SW480 (cell line): ENCODE measurements around the gene NAP1L5.

ENCODE experiments used
- DNase-seq: peaks from one replicate; pipeline ENCODE4 v3.0.0-alpha.2; 2016; ENCODE audit warnings: low spot score

NAP1L5 gene

GRCh38 chr4:88697588-88698329 lies at the start of gene NAP1L5:
NAP1L5 (minus strand) TSS chr4:88697829; CDS start chr4:88697754, 75 bp downstream.
- DNase-seq, result no peak

- DNase-seq, result no peak
These were observed 49.7 kb upstream of the NAP1L5 start for GRCh38 chr4:88747351-88747750.

GRCh38 chr4:88746206-88746605 lies 48.6 kb upstream of the NAP1L5 start:
- no peak for DNase-seq

GRCh38 chr4:88745581-88746163 lies 48.0 kb upstream of the NAP1L5 start:
- DNase-seq, result no peak

- DNase-seq, result no peak
These were observed 47.5 kb upstream of the NAP1L5 start for GRCh38 chr4:88745175-88745574.

GRCh38 chr4:88744609-88745008 lies 47.0 kb upstream of the NAP1L5 start:
- no peak for DNase-seq

- DNase-seq, result no peak
These were observed 46.1 kb upstream of the NAP1L5 start for GRCh38 chr4:88743696-88744095.

GRCh38 chr4:88742561-88742960 lies 44.9 kb upstream of the NAP1L5 start:
- DNase-seq, result no peak

- no peak for DNase-seq
These were observed 40.6 kb upstream of the NAP1L5 start for GRCh38 chr4:88738180-88738579.

GRCh38 chr4:88737307-88737941 lies 39.8 kb upstream of the NAP1L5 start:
- DNase-seq, result no peak

- DNase-seq, result no peak
These were observed 38.6 kb upstream of the NAP1L5 start for GRCh38 chr4:88736264-88736663.

GRCh38 chr4:88735564-88735963 lies 37.9 kb upstream of the NAP1L5 start:
- no peak for DNase-seq

- no peak for DNase-seq
These were observed 36.8 kb upstream of the NAP1L5 start for GRCh38 chr4:88734403-88734949.

GRCh38 chr4:88732714-88733368 lies 35.2 kb upstream of the NAP1L5 start:
- DNase-seq, result no peak

GRCh38 chr4:88731381-88731780 lies 33.8 kb upstream of the NAP1L5 start:
- DNase-seq, result no peak

GRCh38 chr4:88730811-88731210 lies 33.2 kb upstream of the NAP1L5 start:
- no peak for DNase-seq

GRCh38 chr4:88729146-88729760 lies 31.6 kb upstream of the NAP1L5 start:
- no peak for DNase-seq

GRCh38 chr4:88728146-88728545 lies 30.5 kb upstream of the NAP1L5 start:
- no peak for DNase-seq

- DNase-seq, result no peak
These were observed 28.4 kb upstream of the NAP1L5 start for GRCh38 chr4:88725986-88726385.

GRCh38 chr4:88725143-88725542 lies 27.5 kb upstream of the NAP1L5 start:
- DNase-seq, result no peak

- no peak for DNase-seq
These were observed 26.8 kb upstream of the NAP1L5 start for GRCh38 chr4:88724406-88724805.

- no peak for DNase-seq
These were observed 25.2 kb upstream of the NAP1L5 start for GRCh38 chr4:88722828-88723227.
